ENCODE data around the gene PRR30. TPM values are rescaled to one million over a fixed set of nuclear protein-coding genes. Genes with fewer than 3 reads are reported as not detected.

PRR30 gene
- total RNA-seq, 2 donors from 2014 or later, result not detected

DNA sequence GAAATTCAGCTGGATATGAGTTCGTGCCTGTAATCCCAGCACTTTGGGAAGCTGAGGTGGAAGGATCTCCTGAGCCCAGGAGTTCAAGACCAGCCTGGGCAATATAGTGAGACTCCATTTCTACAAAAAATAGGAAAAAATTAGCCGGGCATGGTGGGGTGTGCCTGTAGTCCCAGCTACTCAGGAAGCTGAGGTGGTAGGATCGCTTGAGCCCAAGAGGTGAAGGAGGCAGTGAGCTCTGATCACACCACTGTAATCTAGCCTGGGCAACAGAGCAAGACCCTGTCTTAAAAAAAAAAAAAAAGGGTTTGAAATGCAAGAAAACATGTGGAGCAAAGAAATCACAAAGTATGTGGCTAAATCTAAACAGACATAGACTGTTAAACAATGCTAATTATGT, 30.1 kb downstream of the PRR30 start:
- H3K27me3 ChIP-seq, result no peaks in the 10 kb centered on the region
- no peaks in the 10 kb centered on the region for H3K4me1 ChIP-seq
- no peak overlapping the region for H3K27ac ChIP-seq

DNA sequence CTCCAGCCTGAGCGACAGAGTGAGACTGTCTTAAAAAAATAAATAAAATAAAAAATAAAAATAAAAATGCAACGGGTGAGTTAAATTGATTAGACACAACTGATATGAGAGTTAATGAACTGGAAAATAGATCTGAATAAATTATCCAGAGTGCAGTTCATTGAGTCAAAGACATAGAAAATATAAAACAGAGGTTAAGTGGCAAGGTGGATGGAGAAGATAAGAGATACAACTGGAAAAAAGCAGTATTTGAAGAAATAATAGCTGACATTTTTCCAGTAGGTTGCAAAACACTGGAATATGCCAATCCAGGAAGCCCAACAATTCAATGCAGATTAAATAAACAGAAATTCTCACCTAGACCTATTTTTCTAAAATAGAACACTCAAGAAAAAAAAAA, 31.0 kb downstream of the PRR30 start:
- Histone ChIP-seq H3K4me3 (no peak overlapping the region), H3K27ac (no peak overlapping the region), H3K4me1 (no peaks in the 10 kb centered on the region), H3K36me3 (no peaks in the 10 kb centered on the region), H3K9me3 (no peaks in the 10 kb centered on the region), H3K27me3 (no peaks in the 10 kb centered on the region)
- DNase-seq (ENCODE audit: low spot score), result no peak
- TF ChIP-seq, protein P1, sequence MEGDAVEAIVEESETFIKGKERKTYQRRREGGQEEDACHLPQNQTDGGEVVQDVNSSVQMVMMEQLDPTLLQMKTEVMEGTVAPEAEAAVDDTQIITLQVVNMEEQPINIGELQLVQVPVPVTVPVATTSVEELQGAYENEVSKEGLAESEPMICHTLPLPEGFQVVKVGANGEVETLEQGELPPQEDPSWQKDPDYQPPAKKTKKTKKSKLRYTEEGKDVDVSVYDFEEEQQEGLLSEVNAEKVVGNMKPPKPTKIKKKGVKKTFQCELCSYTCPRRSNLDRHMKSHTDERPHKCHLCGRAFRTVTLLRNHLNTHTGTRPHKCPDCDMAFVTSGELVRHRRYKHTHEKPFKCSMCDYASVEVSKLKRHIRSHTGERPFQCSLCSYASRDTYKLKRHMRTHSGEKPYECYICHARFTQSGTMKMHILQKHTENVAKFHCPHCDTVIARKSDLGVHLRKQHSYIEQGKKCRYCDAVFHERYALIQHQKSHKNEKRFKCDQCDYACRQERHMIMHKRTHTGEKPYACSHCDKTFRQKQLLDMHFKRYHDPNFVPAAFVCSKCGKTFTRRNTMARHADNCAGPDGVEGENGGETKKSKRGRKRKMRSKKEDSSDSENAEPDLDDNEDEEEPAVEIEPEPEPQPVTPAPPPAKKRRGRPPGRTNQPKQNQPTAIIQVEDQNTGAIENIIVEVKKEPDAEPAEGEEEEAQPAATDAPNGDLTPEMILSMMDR (IDR thresholded peaks at IDR 0.05), result no peak

More for the DNA sequence above, 30.1 kb downstream of the PRR30 start:
- H3K36me3 ChIP-seq, result no peaks in the 10 kb centered on the region
- TF ChIP-seq, protein P1 (IDR thresholded peaks at IDR 0.05), result no peak
- H3K9me3 ChIP-seq, result no peaks in the 10 kb centered on the region
- DNase-seq (ENCODE audit: low spot score), result no peak
- no peak overlapping the region for H3K4me3 ChIP-seq

DNA sequence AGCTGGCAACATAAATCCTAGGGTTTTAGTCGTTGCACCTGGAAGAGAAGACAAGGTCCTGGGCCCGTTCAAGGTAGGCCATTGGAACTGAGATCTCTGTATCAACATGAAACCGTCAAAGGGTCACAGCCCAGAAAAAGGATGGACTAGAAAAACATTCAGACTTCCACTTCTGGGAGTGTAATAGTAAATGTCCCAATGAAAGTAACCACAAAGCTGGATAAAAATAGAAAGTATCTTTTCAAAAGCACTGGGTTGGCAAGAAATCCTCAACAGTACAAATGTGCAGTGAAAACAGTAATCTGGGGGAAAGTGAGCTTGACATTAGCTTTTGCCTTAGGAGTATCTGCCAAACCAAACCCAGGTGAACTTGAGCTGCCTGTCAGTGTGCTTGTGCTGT, 33.2 kb downstream of the PRR30 start:
- H3K9me3 ChIP-seq, result no peaks in the 10 kb centered on the region
- H3K27ac ChIP-seq, result no peak overlapping the region
- TF ChIP-seq, protein P1 (IDR thresholded peaks at IDR 0.05), result no peak
- no peak overlapping the region for H3K4me3 ChIP-seq
- no peaks in the 10 kb centered on the region for H3K36me3 ChIP-seq
- H3K4me1 ChIP-seq, result no peaks in the 10 kb centered on the region
- DNase-seq (ENCODE audit: low spot score), result no peak
- H3K27me3 ChIP-seq, result no peaks in the 10 kb centered on the region

DNA sequence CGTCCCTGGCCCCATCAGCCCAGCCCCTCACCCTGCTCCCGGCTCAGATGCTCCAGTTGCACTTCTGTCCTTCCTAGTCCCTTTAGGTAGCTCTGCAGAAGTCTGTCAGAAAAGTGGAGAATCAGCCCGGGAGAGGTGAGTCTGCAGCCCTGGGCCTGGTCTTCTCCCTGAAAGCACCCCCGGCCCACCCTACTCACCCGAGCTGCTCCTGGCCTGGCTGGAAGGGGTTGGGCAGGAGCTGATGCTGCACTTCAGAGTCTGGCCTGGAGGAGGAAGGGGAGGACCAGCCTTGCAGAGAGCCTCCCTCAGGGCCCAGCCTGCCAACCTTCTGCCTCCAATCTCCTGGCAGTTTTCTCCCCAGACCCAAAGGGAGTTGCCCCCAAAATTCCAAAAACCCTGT, 36.9 kb downstream of the PRR30 start:
- TF ChIP-seq, protein P1 (IDR thresholded peaks at IDR 0.05), result no peak
- no peak for DNase-seq (ENCODE audit: low spot score)
- no peak overlapping the region for H3K27ac ChIP-seq
- H3K4me1 ChIP-seq, result no peaks in the 10 kb centered on the region
- H3K27me3 ChIP-seq, result no peaks in the 10 kb centered on the region
- no peaks in the 10 kb centered on the region for H3K36me3 ChIP-seq
- no peak overlapping the region for H3K4me3 ChIP-seq
- no peaks in the 10 kb centered on the region for H3K9me3 ChIP-seq

DNA sequence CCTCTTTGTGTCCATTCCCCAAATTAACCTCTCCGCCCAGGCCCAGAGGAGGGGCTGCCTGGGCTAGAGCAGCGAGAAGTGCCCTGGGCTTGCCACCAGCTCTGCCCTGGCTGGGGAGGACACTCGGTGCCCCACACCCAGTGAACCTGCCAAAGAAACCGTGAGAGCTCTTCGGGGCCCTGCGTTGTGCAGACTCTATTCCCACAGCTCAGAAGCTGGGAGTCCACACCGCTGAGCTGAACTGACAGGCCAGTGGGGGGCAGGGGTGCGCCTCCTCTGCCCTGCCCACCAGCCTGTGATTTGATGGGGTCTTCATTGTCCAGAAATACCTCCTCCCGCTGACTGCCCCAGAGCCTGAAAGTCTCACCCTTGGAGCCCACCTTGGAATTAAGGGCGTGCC, 39.2 kb downstream of the PRR30 start:
- DNase-seq (ENCODE audit: low spot score), result no peak
- no peaks in the 10 kb centered on the region for H3K9me3 ChIP-seq
- no peak overlapping the region for H3K4me3 ChIP-seq
- H3K4me1 ChIP-seq, result peaks cover 0 to 15% of the 10 kb centered on the region in 2 donors
- no peaks in the 10 kb centered on the region for H3K36me3 ChIP-seq
- H3K27ac ChIP-seq, result no peak overlapping the region
- H3K27me3 ChIP-seq, result no peaks in the 10 kb centered on the region
- TF ChIP-seq, protein P1 (IDR thresholded peaks at IDR 0.05), result no peak

DNA sequence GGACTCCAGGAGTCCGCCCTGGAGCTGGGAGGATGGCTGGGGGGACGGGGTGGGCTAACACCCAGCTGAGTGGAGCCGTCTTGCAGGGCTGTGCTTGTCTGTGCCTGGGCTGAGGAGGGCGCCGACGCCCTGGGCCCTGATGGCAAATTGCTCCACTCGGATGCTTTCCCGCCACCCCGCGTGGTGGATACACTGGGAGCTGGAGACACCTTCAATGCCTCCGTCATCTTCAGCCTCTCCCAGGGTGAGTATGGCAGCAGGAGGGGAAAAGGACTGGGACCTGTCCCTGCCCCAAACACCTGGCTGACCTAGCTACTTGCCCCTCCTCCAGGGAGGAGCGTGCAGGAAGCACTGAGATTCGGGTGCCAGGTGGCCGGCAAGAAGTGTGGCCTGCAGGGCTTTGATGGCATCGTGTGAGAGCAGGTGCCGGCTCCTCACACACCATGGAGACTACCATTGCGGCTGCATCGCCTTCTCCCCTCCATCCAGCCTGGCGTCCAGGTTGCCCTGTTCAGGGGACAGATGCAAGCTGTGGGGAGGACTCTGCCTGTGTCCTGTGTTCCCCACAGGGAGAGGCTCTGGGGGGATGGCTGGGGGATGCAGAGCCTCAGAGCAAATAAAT, 39.8 kb downstream of the PRR30 start:
- no peak overlapping the region for H3K27ac ChIP-seq
- H3K27me3 ChIP-seq, result no peaks in the 10 kb centered on the region
- H3K36me3 ChIP-seq, result no peaks in the 10 kb centered on the region
- no peaks in the 10 kb centered on the region for H3K9me3 ChIP-seq
- no peak for DNase-seq (ENCODE audit: low spot score)
- peaks cover 0 to 15% of the 10 kb centered on the region in 2 donors for H3K4me1 ChIP-seq
- TF ChIP-seq, protein P1 (IDR thresholded peaks at IDR 0.05), result no peak
- H3K4me3 ChIP-seq, result no peak overlapping the region
